Hepatocyte (in vitro differentiated cells): ENCODE results near the gene TMC2.

ENCODE experiments used
- EZH2 ChIP-seq: fragments of 200-600 bp; sonication (generic); IDR thresholded peaks from 2 replicates; pipeline ENCODE4 v1.6.1; 2016; ENCODE audit warnings: antibody characterized with exemption, mild to moderate bottlenecking, borderline replicate concordance
- EZH2phosphoT487 ChIP-seq: fragments of 200-600 bp; sonication (generic); IDR thresholded peaks from one replicate; pipeline ENCODE4 v1.6.1; 2018; ENCODE audit warnings: antibody characterized with exemption, mild to moderate bottlenecking, low read depth, moderate library complexity; ENCODE audit not compliant: unreplicated experiment, severe bottlenecking
- TF ChIP-seq, protein P1 (sequence below): fragments of 200-600 bp; sonication (generic); IDR thresholded peaks from 2 replicates; pipeline ENCODE4 v1.5.1; 2016; ENCODE audit warnings: antibody characterized with exemption, mild to moderate bottlenecking; ENCODE audit not compliant: poor library complexity

DNA sequence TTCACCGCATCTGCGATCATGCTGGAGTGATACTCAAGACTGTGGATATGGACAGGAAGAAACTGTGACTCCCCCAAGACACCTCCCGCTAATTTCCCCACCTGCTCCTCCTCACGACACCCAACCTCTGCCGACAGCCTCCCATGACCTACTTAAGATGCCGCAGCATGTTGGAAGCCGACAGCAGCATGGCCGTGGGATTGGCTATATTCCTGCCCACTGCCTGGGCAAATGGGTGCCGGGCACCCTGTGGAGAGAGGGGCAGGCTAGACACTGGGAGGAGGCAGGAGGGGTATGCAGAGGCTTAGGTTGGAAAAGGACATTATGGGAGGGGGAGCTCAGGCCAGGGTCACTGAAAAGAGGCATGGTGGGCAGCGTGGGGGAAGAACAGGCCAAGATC, 123.2 kb downstream of the TMC2 start:
- TF ChIP-seq EZH2 (no peak), EZH2phosphoT487 (no peak)
- TF ChIP-seq, protein P1, sequence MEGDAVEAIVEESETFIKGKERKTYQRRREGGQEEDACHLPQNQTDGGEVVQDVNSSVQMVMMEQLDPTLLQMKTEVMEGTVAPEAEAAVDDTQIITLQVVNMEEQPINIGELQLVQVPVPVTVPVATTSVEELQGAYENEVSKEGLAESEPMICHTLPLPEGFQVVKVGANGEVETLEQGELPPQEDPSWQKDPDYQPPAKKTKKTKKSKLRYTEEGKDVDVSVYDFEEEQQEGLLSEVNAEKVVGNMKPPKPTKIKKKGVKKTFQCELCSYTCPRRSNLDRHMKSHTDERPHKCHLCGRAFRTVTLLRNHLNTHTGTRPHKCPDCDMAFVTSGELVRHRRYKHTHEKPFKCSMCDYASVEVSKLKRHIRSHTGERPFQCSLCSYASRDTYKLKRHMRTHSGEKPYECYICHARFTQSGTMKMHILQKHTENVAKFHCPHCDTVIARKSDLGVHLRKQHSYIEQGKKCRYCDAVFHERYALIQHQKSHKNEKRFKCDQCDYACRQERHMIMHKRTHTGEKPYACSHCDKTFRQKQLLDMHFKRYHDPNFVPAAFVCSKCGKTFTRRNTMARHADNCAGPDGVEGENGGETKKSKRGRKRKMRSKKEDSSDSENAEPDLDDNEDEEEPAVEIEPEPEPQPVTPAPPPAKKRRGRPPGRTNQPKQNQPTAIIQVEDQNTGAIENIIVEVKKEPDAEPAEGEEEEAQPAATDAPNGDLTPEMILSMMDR: no peak
